ENCODE results near the gene FBXO41.

Gene FBXO41, protein sequence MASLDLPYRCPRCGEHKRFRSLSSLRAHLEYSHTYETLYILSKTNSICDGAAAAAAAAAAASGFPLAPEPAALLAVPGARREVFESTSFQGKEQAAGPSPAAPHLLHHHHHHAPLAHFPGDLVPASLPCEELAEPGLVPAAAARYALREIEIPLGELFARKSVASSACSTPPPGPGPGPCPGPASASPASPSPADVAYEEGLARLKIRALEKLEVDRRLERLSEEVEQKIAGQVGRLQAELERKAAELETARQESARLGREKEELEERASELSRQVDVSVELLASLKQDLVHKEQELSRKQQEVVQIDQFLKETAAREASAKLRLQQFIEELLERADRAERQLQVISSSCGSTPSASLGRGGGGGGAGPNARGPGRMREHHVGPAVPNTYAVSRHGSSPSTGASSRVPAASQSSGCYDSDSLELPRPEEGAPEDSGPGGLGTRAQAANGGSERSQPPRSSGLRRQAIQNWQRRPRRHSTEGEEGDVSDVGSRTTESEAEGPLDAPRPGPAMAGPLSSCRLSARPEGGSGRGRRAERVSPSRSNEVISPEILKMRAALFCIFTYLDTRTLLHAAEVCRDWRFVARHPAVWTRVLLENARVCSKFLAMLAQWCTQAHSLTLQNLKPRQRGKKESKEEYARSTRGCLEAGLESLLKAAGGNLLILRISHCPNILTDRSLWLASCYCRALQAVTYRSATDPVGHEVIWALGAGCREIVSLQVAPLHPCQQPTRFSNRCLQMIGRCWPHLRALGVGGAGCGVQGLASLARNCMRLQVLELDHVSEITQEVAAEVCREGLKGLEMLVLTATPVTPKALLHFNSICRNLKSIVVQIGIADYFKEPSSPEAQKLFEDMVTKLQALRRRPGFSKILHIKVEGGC

DNA sequence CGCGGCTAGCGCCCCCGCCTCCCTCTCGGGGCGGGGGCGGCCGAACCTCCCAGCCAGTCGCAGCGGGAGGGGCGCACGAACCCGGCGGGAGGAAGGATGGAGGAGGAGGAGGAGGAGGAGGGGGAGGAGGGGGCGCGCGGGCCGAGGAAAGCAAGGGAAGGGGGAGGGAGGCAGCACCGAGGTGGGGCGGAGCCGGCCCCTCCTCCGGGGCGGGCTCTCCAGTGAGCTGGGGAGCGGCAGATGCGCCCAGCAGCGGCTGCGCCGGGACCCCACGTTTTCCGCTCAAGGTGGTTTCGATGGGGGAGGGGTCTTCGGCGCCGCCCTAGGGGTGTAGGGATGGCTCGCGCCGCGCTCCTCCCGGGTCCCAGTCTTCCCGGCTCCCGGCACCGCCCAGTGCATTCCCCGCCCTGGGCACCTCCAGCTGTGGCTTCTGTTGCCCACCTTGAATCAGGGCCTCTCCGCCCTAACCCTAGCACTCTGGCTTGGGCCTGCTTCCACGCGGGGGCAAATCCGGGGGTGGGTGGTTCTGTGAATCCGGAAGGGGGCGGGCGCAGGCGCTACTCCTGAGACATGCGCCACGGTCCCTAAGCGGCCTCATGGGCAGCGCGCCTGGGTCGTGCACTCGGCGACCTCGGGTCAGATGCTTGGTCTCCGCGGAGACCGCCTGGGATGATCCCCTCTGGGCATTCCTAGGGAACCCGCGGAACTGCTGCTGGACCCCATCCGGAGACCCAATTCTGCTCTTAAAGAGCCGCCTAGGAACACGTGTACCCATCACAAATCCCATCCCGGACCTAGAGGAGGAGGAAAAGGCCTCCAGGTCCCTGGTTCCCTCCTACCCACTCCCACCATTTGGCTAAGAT, at the start of gene FBXO41:
FBXO41 (minus strand) TSS at position 183 of the 863 bp plus-strand sequence. CDS start 14,848 bp downstream, outside the sequence.
- in situ Hi-C loops (cut with HindIII; ENCODE audit: low sequenced_read_pairs) = no loop called here

DNA sequence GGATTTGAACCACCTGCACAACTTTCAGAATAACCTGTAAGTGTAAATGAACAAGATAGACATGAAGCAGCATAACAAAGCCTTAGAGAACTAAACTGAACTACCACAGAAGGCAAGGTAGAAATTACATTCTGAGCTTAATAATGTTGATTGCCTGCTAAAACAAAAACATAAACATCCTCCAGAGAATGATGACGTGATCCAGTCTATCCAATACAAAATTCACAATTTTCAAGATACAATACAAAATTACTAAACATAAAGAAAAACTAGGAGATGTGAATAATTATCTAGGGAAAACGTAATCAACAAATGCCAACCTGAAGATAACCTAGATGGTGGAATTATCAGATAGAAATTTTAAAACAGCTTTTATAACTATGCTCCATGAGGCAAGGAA, 49.8 kb upstream of the FBXO41 start:
- in situ Hi-C loops (cut with HindIII; ENCODE audit: low sequenced_read_pairs) = no loop called here

DNA sequence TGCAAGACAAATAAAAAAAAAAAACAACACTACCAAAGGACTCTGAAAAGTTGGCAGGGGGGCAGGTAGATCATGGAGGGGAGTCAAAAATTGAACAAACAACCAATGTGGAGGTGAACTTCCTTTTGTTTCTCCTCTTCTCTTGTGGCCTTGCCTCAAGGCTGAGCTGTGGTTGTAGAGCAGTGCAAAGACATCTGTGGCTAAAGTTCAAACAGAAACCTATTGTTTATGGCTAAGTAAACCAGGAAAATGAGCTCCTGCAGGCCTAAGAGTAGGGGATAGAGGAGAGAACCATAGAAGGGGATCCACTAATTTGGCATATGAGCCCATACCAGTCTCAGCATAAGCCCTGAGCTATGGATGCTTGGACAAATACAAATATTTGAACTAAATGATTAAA, 49.3 kb upstream of the FBXO41 start:
- in situ Hi-C loops (cut with HindIII; ENCODE audit: low sequenced_read_pairs) = no loop called here

DNA sequence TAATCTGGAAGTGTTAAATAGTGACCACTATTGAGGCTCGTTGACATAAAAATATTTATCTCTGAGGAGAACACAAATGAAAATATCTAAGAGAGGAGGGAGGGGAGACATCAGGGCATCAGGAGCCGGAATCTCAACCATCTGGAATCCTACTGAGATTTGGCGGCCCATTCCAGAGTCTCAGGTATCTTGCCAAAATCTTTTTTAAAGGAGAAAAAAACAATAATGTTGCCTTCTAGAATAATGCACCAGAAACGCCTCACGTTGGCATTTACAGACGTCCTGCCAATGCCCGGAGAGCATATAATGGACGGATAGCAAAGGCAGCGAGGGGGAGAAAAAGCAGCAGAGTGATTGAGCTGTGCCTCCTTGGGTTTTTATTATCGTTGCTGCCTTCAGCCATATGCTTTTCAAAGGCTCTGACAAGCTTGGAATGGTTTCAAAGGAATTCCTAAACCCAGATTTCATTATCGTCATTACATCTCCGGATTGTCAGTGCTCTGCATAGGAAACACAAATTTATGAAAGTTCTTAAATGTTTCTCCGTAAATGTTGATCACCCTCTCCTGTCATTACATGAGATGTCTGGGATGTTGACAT, 39.9 kb upstream of the FBXO41 start:
- in situ Hi-C loops (cut with HindIII; ENCODE audit: low sequenced_read_pairs) = no loop called here

DNA sequence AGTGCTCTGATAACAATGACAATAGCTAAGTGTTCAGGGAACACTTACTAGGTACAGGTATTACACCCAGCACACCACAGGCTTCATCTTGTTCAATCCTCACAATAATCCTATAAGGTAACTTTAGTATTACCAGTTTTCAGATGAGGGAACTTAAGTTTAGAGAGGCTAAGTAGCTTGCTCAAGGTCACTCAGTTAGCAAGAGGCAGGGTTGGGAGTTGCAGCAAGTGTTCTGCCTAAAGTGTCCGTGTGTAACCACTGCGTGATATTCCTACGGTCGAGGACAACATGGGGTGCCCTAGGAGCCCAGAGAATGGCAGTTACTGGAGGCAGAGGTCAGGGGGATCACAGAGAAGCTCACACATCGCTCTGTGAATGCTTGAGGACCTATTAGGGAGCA, 39.3 kb upstream of the FBXO41 start:
- in situ Hi-C loops (cut with HindIII; ENCODE audit: low sequenced_read_pairs) = no loop called here

DNA sequence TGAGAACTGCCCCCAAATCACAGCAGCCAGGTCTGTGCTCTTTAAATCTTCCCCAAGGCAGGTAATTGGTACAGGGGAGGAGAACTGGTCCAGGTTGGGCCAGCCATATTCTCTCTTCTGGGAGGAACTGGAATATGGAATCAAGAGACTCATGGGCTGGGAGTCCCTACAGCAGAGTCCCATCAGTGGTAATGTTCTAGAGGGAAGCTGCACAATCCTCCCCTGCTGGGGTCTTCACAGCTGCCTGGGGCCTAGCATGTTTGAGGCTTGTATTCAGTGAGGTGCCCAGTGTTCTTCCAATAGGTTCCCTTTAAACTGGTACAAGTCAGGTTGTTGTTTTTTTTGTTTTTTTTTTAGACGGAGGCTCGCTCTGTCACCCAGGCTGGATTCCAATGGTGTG, 30.2 kb upstream of the FBXO41 start:
- in situ Hi-C loops (cut with HindIII; ENCODE audit: low sequenced_read_pairs) = no loop called here

DNA sequence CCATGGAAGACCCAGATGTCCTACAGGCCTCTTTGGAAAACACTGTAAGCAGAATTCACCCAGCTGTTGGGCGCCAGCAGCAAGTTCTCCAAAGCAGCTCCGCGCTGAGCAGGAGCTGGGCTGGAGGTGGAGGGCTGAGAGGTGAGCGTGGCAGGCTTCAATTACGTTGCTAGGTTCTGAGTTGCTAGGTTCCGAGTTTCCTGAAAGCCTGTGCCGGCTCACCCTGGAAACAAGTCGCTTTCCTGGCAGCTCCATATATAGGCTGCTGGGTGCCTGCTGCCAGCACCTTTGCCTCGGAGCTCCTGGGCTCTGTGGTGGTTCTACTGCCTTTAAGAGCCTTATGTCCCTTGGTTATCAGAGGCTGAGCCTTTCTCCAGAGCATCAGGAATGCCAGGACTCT, 23.4 kb upstream of the FBXO41 start:
- in situ Hi-C loops (cut with HindIII; ENCODE audit: low sequenced_read_pairs) = no loop called here

DNA sequence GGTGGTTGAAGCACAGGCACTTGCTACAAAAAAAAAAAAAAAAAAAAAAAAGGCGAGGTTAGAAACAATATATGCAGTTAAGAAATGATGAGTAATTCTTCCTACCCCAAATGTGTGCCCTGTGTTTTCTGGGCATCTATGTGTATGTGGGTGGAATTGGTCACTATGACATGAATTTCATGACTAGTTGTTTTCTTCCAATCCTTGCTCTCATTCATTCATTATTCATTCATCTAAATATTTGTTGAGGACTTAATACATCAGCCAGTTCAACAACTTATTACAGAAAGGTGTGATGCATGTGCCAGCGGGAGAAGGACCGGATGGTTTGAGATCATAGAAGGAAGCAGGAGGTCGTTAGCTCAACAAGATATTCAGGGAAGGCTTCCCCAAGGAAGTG, 17.4 kb upstream of the FBXO41 start:
- in situ Hi-C loops (cut with HindIII; ENCODE audit: low sequenced_read_pairs) = no loop called here

DNA sequence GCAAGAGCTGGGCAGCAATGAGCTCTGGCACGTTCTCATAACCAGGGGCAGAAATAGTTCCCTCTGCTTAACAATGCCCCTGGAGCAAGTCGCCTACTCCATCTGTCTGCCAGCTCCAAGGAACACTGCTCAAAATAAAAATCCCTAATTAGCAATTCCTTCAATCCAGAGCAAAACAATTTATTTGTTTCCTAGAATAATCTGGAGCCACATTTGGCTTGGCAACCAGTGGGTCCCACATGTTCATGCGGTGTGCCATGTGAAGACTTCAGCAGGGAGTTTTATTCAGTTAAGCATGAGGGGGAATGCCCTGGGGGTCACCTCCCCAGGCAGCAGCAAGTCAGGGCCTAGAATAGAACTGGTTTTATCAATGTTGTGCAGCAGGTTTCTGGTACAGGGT, 16.6 kb upstream of the FBXO41 start:
- in situ Hi-C loops (cut with HindIII; ENCODE audit: low sequenced_read_pairs) = no loop called here

DNA sequence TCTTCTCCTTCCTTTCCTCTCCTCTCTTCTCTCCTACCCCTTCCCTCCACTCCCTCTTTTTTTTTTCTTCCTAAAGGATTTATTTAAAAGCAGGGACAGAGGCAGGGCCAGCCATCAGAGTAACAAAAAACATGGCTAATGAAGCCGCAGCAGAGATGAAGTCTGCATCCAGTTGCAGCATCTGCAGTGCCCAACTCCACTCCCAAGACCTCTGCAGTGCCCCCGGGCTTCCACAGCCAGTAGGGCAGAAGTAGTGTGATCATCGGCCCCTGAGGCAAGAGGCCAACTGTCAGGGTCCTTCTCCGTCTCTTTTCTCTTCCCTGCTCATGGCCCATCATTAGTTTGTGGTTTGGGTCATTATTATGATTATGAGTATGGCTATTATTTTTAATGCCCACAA, 13.3 kb upstream of the FBXO41 start:
- in situ Hi-C loops (cut with HindIII; ENCODE audit: low sequenced_read_pairs) = no loop called here

DNA sequence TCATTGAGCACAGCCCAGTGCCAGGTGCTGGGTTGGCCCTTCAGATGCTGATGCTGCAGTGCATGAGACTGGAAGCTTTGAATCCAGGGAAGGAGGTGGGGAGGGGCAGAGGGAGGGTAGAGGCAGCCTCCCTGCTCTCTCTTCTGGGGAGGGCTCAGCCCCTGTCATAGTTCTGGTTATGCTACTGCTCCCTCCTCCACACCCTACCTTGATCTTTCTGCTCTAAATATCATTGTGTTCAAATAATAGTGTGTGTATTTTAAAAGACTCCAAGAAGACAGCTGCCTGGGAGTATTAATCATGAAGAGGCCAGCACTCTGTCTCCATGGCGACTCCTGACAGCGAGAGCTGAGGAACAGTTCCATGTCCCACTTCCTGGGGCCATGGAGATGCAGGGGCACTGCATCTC, 12.9 kb upstream of the FBXO41 start:
- in situ Hi-C loops (cut with HindIII; ENCODE audit: low sequenced_read_pairs) = no loop called here

DNA sequence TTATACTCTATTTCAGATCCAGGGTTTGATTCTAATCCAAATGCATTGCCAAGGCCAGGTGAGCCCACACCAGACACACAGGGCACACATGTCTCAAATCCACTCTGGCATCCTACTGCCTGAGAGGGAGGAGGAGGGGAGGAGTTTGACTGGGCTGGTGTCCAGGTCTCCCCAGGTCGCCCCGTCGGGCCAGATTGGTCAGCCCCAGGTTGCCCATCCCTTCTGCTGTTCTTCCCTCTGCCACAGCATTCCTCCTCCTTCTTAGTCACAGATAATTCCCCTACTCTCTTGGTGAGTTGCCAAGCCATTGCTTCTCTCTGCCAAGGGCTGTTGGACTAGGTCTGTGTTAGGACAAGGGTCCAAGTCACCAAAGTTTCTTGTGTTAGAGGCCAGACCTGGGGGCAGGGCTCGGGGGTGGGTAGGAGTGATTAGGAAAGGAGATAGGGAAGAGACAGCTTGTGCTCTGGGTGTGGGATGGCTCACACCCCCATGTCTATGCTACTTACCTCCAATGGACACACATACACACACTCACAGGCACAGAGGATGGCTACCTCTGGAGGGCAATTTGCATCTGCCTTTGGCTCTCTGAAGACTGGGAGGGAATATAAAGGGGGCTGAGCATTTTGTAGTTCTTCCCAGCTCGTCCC, 11.6 kb upstream of the FBXO41 start:
- in situ Hi-C loops (cut with HindIII; ENCODE audit: low sequenced_read_pairs) = no loop called here

DNA sequence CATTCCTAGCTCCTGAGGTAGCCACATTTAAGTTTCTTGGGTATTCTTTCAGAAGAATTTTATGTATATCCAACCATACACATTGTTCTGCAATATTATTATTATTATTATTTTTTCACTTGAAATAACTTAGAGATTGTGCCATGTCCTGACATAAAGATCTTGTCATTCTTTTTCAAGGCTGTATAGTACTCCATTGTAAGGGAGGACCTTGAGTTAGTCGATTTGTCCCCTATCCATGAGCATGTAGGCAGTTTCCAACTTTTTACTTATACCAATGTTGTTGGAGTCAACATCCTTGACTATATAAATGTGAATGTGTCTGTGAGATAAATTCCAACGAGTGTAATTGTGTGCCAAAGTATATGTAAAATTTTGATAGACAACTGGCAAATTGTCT, 10.0 kb upstream of the FBXO41 start:
- in situ Hi-C loops (cut with HindIII; ENCODE audit: low sequenced_read_pairs) = loop anchor here (5.0 kb wide), 2 partner anchors 57 to 68 kb away; no protein-coding TSS in a partner anchor

DNA sequence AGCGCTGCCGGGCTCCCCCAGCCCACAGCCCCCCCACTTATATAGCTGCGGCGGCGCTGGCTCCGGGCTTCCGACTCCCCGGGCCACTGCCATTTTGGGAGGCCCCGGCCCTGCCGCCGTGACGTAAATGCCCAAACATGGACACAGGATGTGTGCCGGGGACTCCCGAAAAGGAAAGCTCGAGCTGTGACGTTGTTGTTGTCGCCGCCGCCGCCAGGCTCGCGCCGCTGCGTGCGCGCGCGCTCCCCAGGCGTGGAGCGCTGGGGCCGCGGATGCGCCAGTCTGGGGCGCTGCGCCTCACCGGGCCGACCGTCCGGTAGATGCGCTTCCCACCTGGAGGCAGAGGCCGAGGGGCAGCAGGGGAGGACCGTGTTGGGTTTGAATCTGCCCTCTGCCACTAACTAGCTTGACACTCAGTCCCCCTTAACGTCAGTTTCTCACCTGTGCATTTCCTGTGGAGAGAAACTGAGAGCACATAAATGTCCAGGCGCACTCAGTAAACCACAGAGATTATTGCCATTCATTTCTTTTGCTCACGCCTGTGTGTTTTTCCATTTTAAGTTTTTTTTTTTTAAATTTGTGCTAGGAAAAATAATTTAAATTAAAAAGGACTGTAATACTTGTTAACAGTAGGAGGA, 9.4 kb upstream of the FBXO41 start, which contains the start of gene EGR4:
EGR4 (minus strand) TSS at position 15 of the 638 bp plus-strand sequence. CDS start 231 bp downstream, outside the sequence.
- in situ Hi-C loops (cut with HindIII; ENCODE audit: low sequenced_read_pairs) = loop anchor here (5.0 kb wide), 2 partner anchors 56 to 69 kb away; no protein-coding TSS in a partner anchor

DNA sequence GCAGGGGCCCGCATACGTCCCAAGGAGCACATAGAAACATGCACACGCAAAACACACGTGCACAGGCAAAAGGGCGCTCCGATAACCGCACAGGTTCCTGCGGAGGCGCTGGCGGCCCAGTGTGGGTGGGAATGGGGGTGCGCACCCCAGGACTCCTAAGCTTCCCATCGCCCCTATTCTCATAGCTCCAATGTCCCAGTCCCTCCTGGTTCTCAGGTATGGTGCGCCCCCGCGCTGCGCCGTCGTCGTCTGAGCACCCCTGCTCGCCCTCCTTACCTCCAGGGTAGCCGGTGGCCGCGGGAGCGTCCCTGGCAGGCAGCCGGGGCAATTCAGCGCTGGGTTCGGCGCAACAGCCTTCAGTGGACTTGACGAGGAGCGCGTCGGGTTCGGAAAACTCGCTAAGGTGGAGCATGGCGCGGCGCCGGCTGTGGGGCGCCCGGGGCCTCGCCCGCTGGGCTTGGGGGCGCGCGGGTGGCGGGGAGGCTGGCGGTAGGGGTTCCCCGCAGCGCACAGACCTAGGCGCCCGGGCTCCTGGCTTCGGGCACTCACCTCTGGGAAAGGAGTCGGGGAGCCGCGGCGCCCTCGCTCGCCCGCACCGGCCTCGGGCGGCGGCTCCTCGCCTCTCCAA, 8.7 kb upstream of the FBXO41 start:
- in situ Hi-C loops (cut with HindIII; ENCODE audit: low sequenced_read_pairs) = loop anchor here (5.0 kb wide), 2 partner anchors 56 to 69 kb away; no protein-coding TSS in a partner anchor

DNA sequence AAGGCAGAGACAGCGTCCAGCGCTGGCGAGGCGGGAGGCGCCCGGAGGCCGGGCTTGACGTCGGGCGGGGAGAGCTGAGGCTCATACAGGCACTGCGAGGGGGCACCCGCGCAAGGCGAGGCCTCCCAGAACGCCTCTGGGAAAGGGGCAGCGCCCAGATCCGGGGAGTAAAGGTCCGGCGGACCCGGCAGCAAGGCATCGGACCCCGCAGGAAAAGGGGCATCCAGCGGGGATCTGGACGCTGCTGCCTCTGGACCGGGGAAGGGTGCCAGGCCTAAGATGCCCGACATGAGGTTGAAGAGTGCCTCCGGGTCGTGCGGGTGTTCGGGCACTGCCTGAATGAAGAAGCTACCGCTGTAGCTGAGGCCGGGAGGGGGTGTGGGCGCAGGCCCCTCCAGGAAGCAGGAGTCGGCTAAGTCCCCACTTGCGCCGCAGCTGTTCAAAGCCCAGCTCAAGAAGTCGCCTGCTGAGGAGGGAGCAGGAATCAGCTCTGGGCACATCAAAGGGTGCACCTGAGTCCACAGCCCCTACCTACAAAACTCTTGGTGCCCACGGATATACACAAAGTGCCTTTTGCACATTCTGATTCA, 8.1 kb upstream of the FBXO41 start:
- in situ Hi-C loops (cut with HindIII; ENCODE audit: low sequenced_read_pairs) = loop anchor here (5.0 kb wide), 2 partner anchors 55 to 70 kb away; no protein-coding TSS in a partner anchor

DNA sequence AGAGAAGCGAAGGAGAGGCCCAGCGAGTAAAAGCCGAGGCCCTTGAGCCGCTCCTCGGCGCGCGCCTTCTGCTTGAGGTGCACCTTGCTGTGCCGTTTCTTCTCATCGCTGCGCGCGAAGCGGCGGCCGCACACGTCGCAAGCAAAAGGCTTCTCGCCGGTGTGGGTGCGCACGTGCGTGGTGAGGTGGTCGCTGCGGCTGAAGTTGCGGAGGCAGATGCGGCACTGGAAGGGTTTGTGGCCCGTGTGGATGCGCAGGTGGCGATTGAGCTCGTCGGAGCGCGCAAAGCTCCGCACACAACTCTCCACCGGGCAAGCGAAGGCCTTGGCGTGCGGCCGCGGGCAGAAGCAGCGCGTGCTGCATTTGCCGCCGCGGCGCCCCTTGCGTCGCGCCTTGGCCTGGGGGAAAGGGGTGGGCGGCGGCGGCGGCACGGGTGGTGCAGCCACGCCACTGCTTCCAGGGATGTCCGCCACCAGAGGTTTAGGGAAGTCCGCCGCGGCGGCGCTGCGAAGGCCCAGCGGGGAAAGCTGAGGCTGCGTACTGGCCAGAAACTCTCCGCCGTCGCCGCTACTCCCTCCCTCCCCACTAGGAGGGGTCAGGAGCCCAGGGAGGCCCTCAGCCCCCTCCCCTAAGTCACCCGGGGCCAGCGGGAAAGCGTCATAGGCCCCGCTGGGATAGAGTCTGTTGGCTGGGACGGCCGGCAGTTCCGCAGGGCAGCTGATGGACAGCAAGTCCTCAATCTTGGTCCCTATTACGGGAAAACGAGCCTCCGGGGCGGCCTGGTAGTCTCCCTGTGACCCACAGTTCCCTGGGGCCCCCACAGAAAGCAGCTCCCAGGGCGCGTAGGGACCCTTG, 7.4 kb upstream of the FBXO41 start:
- in situ Hi-C loops (cut with HindIII; ENCODE audit: low sequenced_read_pairs) = loop anchor here (5.0 kb wide), 2 partner anchors 54 to 71 kb away; no protein-coding TSS in a partner anchor

Data from DLD1 (cell line).